Measurements from ENCODE around the gene PRKCH. TPM values are rescaled to one million over a fixed set of nuclear protein-coding genes. Genes with fewer than 3 reads are reported as not detected.

PRKCH gene
- total and polyA plus RNA-seq, 9 of the 15 experiments (the other 6 are each of a cell fraction or from before 2014, with no cell fraction given): 0.61 to 4.4 (median 4.0) TPM

- Histone ChIP-seq H3K9me3 (replicated peaks; ENCODE audit: control insufficient read depth, insufficient read depth, low read depth, low read length) (no peaks in the 10 kb centered on the region), H3K9me1 (ENCODE audit: control insufficient read depth, insufficient read depth, low read length) (no peaks in the 10 kb centered on the region), H3K79me2 (ENCODE audit: control insufficient read depth, insufficient read depth, low read length) (no peaks in the 10 kb centered on the region), H3K4me1 (replicated peaks in 1 of 2; ENCODE audit: control insufficient read depth in 2 of 2, insufficient read depth in 2 of 2, low read length in 2 of 2) (no peaks in the 10 kb centered on the region; a peak in 1 of 5 replicates), H3K9ac (ENCODE audit: insufficient read depth in 1 of 2, low read depth in 2 of 2, low read length in 2 of 2) (no peak overlapping the region), H3K4me2 (ENCODE audit: insufficient read depth, low read length) (no peak overlapping the region), H3K4me3 (no peak overlapping the region), H2AFZ (ENCODE audit: low read depth, low read length) (no peak overlapping the region), H3K27ac (ENCODE audit: extremely low read depth, low read depth, low read length) (no peak overlapping the region), H3K36me3 (ENCODE audit: control insufficient read depth, insufficient read depth, low read length) (no peaks in the 10 kb centered on the region), H4K20me1 (replicated peaks; ENCODE audit: control insufficient read depth, insufficient read depth, low read length) (no peaks in the 10 kb centered on the region), H3K27me3 (ENCODE audit: control insufficient read depth in 2 of 2, insufficient read depth in 2 of 2, low read length in 2 of 2) (peaks cover 0 to 20% of the 10 kb centered on the region in 2 experiments; a peak in 3 of 5 replicates)
- BruUV-seq (replicated peaks): no TSS peak
- TF ChIP-seq FOXK2 (conservative IDR thresholded peaks at IDR 0.05 in 1 of 2, IDR thresholded peaks at IDR 0.05 in 1 of 2; ENCODE audit: low read depth in 2 of 2) (no peak), FOXJ3 (CRISPR knock-in tag; IDR thresholded peaks at IDR 0.05) (no peak), ETS1 (conservative IDR thresholded peaks at IDR 0.05; ENCODE audit: control insufficient read depth, low read depth, low read length) (no peak), BDP1 (IDR thresholded peaks at IDR 0.05; ENCODE audit: insufficient read depth, insufficient read length) (no peak), GABPA (tag; conservative IDR thresholded peaks at IDR 0.05; ENCODE audit: low read depth) (no peak), XRCC5 (IDR thresholded peaks at IDR 0.05; ENCODE audit: low read depth, low read length) (no peak), ZNF778 (CRISPR knock-in tag; IDR thresholded peaks at IDR 0.05) (no peak)
- TF ChIP-seq, protein P1, sequence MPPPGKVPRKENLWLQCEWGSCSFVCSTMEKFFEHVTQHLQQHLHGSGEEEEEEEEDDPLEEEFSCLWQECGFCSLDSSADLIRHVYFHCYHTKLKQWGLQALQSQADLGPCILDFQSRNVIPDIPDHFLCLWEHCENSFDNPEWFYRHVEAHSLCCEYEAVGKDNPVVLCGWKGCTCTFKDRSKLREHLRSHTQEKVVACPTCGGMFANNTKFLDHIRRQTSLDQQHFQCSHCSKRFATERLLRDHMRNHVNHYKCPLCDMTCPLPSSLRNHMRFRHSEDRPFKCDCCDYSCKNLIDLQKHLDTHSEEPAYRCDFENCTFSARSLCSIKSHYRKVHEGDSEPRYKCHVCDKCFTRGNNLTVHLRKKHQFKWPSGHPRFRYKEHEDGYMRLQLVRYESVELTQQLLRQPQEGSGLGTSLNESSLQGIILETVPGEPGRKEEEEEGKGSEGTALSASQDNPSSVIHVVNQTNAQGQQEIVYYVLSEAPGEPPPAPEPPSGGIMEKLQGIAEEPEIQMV (tag; conservative IDR thresholded peaks at IDR 0.05; ENCODE audit: low read depth): no peak
- TF ChIP-seq, protein P2, sequence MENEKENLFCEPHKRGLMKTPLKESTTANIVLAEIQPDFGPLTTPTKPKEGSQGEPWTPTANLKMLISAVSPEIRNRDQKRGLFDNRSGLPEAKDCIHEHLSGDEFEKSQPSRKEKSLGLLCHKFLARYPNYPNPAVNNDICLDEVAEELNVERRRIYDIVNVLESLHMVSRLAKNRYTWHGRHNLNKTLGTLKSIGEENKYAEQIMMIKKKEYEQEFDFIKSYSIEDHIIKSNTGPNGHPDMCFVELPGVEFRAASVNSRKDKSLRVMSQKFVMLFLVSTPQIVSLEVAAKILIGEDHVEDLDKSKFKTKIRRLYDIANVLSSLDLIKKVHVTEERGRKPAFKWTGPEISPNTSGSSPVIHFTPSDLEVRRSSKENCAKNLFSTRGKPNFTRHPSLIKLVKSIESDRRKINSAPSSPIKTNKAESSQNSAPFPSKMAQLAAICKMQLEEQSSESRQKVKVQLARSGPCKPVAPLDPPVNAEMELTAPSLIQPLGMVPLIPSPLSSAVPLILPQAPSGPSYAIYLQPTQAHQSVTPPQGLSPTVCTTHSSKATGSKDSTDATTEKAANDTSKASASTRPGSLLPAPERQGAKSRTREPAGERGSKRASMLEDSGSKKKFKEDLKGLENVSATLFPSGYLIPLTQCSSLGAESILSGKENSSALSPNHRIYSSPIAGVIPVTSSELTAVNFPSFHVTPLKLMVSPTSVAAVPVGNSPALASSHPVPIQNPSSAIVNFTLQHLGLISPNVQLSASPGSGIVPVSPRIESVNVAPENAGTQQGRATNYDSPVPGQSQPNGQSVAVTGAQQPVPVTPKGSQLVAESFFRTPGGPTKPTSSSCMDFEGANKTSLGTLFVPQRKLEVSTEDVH (IDR thresholded peaks at IDR 0.05; ENCODE audit: low read depth, partially characterized antibody): no peak
- in situ Hi-C loops (cut with MboI) (no loop called here), intact Hi-C loops (cut with micrococcal nuclease) (no loop called here)
- POLR2A ChIA-PET: no interaction called here
- DNase-seq (ENCODE audit: extremely low read depth in 1 of 4, low spot score in 3 of 4) (no peak), ATAC-seq (no peak), FAIRE-seq (no peak)
- 4% methylated on average over 9 of the region's 12 CpGs for WGBS (ENCODE audit: insufficient coverage, low coverage, missing lambda C conversion rate)
- CTCF ChIA-PET (ENCODE audit: low intra/inter-chr PET ratio): no interaction called here
Measured at GRCh38 chr14:61589691-61590581, 268.6 kb downstream of the PRKCH start.
